Subcutaneous adipose tissue (tissue), 4 donors: ENCODE data around the gene MAP3K3. TPM values are rescaled to one million over a fixed set of nuclear protein-coding genes. Genes with fewer than 3 reads are reported as not detected.

Experiments used
- total RNA-seq, 4 donors: library from RNA; depleted of rRNA; stranded (reverse); fragments of >200 nt; gene quantifications; one replicate each; pipeline ENCODE4 v1.1.0, GENCODE V29; 2016
- TF ChIP-seq, protein P1 (sequence below): fragments of 450-650 bp; IDR thresholded peaks from one replicate; pipeline ENCODE4 v1.5.1; 2016; ENCODE audit warnings: low read depth, mild to moderate bottlenecking, control low read depth, antibody characterized with exemption, moderate library complexity

Gene MAP3K3
- 10 to 100 TPM; 37.7 to 80.8 (median 62.0) TPM for total RNA-seq

GRCh38 chr17:63621684-63622573 is at the start of gene MAP3K3:
Gene MAP3K3, plus strand, starts transcription at chr17:63622417. Its CDS starts 343 bp downstream, at chr17:63622760.
- TF ChIP-seq, protein P1, sequence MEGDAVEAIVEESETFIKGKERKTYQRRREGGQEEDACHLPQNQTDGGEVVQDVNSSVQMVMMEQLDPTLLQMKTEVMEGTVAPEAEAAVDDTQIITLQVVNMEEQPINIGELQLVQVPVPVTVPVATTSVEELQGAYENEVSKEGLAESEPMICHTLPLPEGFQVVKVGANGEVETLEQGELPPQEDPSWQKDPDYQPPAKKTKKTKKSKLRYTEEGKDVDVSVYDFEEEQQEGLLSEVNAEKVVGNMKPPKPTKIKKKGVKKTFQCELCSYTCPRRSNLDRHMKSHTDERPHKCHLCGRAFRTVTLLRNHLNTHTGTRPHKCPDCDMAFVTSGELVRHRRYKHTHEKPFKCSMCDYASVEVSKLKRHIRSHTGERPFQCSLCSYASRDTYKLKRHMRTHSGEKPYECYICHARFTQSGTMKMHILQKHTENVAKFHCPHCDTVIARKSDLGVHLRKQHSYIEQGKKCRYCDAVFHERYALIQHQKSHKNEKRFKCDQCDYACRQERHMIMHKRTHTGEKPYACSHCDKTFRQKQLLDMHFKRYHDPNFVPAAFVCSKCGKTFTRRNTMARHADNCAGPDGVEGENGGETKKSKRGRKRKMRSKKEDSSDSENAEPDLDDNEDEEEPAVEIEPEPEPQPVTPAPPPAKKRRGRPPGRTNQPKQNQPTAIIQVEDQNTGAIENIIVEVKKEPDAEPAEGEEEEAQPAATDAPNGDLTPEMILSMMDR, result no peak

- TF ChIP-seq, protein P1, result no peak
Measured at GRCh38 chr17:63573634-63574033, 48.6 kb upstream of the MAP3K3 start.

- TF ChIP-seq, protein P1, result no peak
Measured at GRCh38 chr17:63578027-63578768, 44.0 kb upstream of the MAP3K3 start.

DNA sequence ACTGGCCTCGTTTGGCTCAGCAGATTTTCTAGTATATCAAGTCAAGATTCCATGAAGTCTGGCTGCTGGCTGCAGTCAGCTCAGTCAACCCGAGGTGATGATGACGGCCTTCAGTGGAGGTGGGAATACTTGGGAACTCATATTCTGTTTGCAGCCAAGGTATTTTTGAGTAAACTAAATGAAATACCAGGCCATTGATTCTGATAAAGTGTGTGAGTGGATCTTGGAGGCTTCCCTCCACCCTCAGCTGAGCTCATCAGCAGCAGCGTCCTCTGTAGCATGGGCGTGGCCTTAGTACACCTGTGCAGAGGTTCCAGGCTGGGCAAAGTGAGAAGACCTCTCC is 43.5 kb upstream of the MAP3K3 start:
- TF ChIP-seq, protein P1, result no peak

DNA sequence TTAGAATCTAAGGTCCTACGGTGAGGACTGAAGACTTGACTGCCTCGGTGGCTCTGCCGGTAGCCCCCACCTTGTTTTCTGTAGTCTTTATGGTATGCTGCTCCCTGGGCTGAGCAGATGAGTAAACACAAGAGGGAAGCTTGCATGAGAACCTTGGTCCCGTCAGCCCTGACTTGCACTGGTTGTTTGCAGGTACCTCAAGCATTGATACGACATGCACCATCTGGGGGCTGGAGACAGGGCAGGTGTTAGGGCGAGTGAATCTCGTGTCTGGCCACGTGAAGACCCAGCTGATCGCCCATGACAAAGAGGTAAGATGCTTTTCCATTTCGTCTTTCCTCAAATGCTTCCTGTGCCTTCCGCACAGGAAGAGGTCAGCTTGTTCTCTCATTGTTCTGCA is 42.6 kb upstream of the MAP3K3 start:
- TF ChIP-seq, protein P1, result no peak

- TF ChIP-seq, protein P1, result no peak
Measured at GRCh38 chr17:63587770-63588169, 34.4 kb upstream of the MAP3K3 start.

DNA sequence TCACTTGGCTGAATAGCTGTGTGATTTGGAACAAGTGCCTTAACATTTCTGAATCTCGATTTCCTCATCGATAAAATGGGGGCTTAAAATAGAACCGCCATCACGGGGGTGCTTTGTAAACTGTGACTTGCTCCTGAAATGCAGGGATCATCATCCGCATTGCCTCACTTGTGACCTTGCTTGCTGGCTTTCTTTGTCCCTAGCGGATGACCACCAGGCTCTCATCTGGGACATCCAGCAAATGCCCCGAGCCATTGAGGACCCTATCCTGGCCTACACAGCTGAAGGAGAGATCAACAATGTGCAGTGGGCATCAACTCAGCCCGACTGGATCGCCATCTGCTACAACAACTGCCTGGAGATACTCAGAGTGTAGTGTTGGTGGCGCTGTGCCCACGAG is 33.4 kb upstream of the MAP3K3 start:
- TF ChIP-seq, protein P1, result no peak
